ENCODE results near the gene GTPBP2. TPM values are rescaled to one million over a fixed set of nuclear protein-coding genes. Genes with fewer than 3 reads are reported as not detected.
A peak's percentile ranks its signal among the peaks of the same experiment; 100 is the strongest.

GTPBP2 gene
- total RNA-seq, 1 experiment from 2014 or later = 59.4 TPM

- TF ChIP-seq CTCF (IDR thresholded peaks at IDR 0.05) (no peak), POLR2AphosphoS5 (IDR thresholded peaks at IDR 0.05; ENCODE audit: low read depth, low read length) (no peak), TCF7L2 (IDR thresholded peaks at IDR 0.05; ENCODE audit: low read depth, low read length) (no peak), SIN3A (IDR thresholded peaks at IDR 0.05; ENCODE audit: borderline replicate concordance, insufficient read depth, low read depth, low read length) (no peak), REST (IDR thresholded peaks at IDR 0.05; ENCODE audit: insufficient read depth in 1 of 2, low read depth in 2 of 2, low read length in 1 of 2) (no peak)
- no TSS peak for BruUV-seq (replicated peaks)
- H3K27me3 ChIP-seq (ENCODE audit: control insufficient read depth, insufficient read depth, low read length) = no peaks in the 10 kb centered on the region
- H3K36me3 ChIP-seq (ENCODE audit: control insufficient read depth, insufficient read depth, low read length) = peaks cover 3% of the 10 kb centered on the region
- peaks cover under 1% of the 10 kb centered on the region; the same call in 1 of the 2 replicates for H3K4me1 ChIP-seq (ENCODE audit: control insufficient read depth, insufficient read depth, low read length)
- in situ Hi-C loops (cut with HindIII; ENCODE audit: low pct_unique_long_range_greater_than_20kb, low sequenced_read_pairs) = no loop called here
- H3K9me3 ChIP-seq (ENCODE audit: control insufficient read depth, insufficient read depth, low read depth, low read length) = no peaks in the 10 kb centered on the region
- H3K27ac ChIP-seq (ENCODE audit: low read length) = no peak overlapping the region
- DNase-seq (ENCODE audit: low read depth, low spot score) (no peak), ATAC-seq (no peak; the same call in 1 of the 2 replicates)
- intact Hi-C loops (cut with micrococcal nuclease; ENCODE audit: unreplicated experiment) = no loop called here
- ChIA-PET POLR2A (no interaction called here), CTCF (no interaction called here)
- no peak overlapping the region for H3K4me3 ChIP-seq (ENCODE audit: low read depth in 2 of 2, low read length in 2 of 2)
Measured at GRCh38 chr6:43621836-43622180, 7.3 kb downstream of the GTPBP2 start.

- Histone ChIP-seq H3K36me3 (ENCODE audit: control insufficient read depth, insufficient read depth, low read length) (peaks cover 3% of the 10 kb centered on the region), H3K27ac (ENCODE audit: low read length) (no peak overlapping the region), H3K4me3 (ENCODE audit: low read depth in 2 of 2, low read length in 2 of 2) (no peak overlapping the region), H3K9me3 (ENCODE audit: control insufficient read depth, insufficient read depth, low read depth, low read length) (no peaks in the 10 kb centered on the region), H3K27me3 (ENCODE audit: control insufficient read depth, insufficient read depth, low read length) (no peaks in the 10 kb centered on the region), H3K4me1 (ENCODE audit: control insufficient read depth, insufficient read depth, low read length) (no peaks in the 10 kb centered on the region)
- TF ChIP-seq POLR2AphosphoS5 (IDR thresholded peaks at IDR 0.05; ENCODE audit: low read depth, low read length) (no peak; the same call in none of the 2 replicates), TCF7L2 (IDR thresholded peaks at IDR 0.05; ENCODE audit: low read depth, low read length) (no peak), REST (IDR thresholded peaks at IDR 0.05; ENCODE audit: insufficient read depth in 1 of 2, low read depth in 2 of 2, low read length in 1 of 2) (no peak), SIN3A (IDR thresholded peaks at IDR 0.05; ENCODE audit: borderline replicate concordance, insufficient read depth, low read depth, low read length) (no peak), CTCF (IDR thresholded peaks at IDR 0.05) (no peak)
- ATAC-seq = peak; percentile 23
- ChIA-PET POLR2A (no interaction called here), CTCF (no interaction called here)
- no peak for DNase-seq (ENCODE audit: low read depth, low spot score)
- in situ Hi-C loops (cut with HindIII; ENCODE audit: low pct_unique_long_range_greater_than_20kb, low sequenced_read_pairs) (no loop called here), intact Hi-C loops (cut with micrococcal nuclease; ENCODE audit: unreplicated experiment) (no loop called here)
- TSS peak; percentile 20 for BruUV-seq (replicated peaks)
Measured at GRCh38 chr6:43621078-43621835, 7.8 kb downstream of the GTPBP2 start.
